ENCODE measurements around the gene CCDC187. TPM values are rescaled to one million over a fixed set of nuclear protein-coding genes. Genes with fewer than 3 reads are reported as not detected.

Gene CCDC187
- total RNA-seq, 1 donor from 2014 or later: not detected

DNA sequence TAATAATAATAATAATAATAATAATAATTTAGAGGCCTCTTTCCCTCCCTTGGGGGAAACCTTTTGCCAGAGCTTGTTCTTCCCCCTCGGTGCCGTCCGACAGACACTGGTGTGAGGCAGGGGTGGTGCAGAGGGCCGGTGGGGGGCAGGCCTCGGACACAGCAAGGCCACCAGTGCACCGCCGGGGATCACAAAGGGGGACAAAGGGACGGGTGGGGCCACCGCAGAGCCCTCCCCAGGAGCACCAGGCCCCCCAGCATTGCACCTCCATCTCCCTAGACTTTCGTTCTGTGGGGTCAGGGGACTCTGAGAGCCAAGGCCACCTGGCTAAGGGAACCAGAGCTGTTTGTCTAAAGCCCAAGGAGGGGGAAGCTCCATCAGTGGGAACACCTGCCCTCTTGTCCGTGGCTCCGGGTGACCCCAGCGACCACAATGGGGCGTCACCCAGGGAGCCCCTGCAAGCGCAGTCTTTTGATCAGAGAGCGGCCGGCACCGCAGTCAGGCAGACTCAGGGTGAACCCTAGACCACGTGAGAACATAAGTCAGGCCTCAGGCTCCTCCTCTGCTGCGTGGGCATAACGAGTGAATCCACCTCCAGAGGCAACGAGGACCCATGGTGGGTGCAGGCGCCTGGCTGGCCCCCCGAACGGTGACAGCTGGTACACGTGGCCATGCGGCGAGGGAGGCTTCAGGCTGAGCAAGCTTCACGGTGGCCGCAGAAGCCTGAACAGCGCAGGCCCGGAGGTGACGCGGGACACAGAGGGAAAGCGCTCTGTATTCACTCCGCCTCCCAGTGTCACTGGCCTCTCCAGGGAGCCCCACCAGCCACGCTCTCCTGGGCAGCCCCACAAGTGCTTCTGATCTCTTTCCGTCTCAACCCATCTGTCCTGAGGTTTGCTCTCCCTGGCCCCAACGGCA, 46.3 kb downstream of the CCDC187 start:
- no peak for DNase-seq (ENCODE audit: extremely low read depth, low read depth, low spot score)

DNA sequence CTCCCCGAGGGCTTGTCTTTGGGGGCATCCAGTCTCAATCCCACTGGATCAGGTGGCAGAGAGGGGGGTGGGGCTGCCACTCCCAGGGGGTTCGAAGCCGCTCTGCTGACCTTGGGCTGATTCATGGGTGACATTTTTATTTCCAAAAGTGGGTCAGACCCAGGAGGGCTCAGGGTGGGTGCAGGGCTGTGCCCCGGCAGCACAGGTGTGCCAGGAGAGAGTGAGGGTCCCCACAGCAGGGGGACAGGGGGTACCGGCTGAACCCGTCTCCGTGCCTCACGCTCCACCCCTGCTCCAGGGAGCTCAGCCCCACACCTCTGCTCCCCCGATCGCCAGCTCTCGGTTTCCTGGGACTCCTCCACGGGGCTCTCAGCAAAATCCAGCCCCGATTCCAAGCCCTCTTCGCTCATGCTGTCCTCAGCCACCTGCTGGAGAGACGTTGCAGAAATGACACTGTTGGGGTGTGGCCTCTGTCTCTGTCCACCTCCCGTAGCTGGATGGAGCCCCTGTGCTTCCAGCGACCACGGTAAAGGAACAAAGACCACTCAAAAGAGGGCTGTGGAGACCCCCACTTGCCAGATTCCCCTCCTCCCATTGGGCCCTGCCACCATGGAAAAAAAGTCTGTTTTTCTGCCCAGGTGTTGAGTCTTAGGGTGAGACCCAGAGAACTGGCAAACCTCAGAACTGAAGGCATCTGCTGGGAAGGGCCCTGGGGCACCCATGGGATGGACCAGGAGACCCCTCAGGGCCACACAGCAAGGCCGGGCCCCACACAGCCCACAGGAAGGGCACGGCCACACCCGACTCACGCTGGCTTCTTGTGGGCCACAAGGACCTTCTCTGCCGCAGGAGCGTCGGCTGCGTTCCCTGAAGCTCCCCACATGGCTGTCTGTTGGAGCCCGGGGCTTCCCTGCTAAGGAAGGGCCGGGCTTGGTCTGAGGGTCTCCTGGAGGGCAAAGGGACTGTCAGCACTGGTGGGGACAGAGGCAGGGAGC, 47.7 kb downstream of the CCDC187 start:
- no peak for DNase-seq (ENCODE audit: extremely low read depth, low read depth, low spot score)

DNA sequence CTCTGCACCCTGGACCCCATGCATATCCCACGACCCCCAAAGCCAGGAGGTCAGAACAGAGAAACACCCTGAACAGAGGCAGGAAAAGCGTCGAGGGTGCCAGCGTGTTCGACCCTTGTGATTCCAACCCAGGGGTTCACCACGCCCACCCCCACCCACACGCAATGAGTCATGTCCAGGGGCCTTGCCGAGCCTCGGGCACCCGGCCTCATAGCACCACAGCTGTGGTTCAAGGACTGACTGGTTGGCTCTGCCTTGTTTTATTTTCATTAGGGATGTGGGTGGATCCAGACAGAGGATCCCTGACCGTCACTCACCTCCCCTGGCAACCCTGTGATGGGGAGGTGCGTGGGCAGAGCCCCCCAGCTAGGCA, 48.7 kb downstream of the CCDC187 start:
- no peak for DNase-seq (ENCODE audit: extremely low read depth, low read depth, low spot score)

DNA sequence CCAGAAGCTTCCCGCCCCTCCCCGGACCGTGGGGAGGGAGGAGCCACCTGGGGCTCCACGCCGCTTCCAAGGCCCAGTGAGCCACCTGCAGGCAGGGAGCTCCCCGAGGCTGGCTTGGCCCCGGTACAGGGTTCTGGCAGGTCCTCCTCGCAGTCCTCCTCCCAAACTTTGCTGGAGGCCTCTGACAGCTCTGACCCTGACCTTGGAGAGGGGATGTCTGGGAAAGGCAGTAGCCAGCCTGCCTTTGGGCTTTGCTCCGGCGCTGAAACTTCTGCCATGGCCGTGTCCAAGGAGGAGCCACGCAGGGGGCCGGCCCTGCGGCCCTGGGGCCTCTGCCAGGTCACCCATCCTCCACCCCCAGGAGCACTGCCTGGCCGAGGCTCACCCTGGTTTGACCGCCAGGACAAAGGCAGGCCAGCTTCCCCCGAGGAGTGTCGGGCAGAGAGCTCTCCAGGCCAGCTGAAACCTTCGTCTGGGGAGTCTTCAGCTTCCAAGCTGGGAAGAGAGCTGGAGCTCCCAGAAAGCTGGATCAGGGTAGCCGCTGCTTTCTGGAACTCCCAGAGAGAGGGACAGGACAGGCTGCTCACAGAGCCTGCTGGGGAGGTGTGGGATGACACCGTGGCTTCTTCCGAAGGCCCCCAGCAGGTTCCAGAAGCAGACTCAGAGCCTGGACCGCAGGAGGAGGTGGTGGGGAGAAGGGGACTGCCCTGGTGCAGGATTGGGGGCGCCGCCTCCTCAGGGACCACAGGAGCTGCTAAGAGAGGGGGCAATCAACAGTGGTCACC, 49.3 kb downstream of the CCDC187 start:
- no peak for DNase-seq (ENCODE audit: extremely low read depth, low read depth, low spot score)

DNA sequence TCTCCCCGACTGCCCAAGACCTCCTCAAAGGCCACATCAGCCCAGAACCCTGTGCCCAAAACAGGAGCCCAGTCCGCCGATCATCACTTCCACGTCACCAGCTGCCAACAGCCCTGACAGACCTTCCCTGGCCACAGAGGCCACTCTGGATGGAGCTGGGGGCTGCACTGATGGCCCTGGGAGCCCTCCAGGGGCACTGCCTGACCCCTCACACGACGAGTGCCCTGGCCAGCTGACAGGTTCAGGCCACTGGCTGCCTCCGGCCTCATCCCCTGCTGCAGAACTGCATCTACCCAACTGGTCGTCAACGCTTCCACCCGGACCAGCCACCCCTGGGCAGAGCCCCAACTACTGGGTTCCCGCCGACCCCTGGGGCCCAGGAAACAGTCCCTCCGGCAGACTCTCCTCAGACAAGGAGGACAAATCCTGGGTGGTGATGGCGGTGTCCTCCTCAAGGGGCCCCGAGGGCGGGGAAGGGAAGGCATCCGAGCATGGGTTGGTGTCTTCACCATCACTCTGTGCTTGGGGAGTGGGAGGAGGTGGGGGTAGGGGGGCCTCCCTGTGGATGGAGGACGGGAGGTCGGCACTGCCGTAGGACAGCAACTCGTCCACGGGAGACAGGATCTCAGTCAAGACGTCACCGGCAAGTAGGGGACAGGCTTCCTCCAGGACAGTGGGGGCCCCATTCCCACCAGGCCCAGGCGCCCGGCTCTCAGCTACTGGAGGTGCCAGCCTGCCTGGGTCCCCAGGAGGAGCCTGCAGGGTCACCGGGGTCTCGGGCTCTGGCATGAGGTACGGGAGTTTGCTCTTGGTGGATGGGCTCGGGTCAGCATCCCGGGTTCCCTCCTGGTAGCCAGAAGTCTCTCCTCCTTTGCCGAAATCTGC, 50.4 kb downstream of the CCDC187 start:
- no peak for DNase-seq (ENCODE audit: extremely low read depth, low read depth, low spot score)

DNA sequence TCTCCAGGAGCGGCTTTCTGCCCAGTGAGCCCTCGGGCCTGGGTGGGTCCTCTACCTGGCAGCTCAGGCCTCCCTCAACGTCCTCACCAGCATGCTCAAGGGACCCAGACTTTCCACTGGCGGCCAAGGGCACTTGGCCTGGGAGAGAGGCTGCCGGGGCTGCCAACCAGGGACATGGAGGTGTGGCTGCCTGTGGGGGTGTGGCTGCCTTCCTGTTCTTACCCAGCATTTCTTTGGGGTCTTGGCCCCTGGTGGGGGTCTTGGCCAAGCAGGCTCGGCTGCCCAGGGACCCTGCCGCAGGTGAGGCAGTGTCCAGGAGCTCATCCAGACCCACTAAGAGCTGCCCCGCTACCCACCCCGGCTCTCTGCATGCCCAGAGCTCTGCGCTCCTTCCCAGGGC, 51.0 kb downstream of the CCDC187 start:
- DNase-seq (ENCODE audit: extremely low read depth, low read depth, low spot score): no peak

DNA sequence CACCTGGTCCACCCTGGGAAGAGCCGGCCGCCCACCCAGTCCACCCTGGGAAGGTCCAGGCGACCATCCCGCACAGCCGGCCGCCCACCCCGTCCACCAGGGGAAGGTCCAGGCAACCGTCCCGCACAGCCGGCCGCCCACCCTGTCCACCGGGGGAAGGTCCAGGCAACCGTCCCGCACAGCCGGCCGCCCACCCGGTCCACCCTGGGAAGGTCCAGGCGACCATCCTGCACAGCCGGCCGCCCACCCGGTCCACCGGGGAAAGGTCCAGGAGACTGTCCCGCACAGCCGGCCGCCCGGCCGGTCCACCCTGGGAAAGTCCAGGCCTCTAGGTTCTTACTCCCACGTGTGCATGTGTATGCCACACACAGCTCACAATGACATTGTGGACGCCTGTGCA, 51.6 kb downstream of the CCDC187 start:
- DNase-seq (ENCODE audit: extremely low read depth, low read depth, low spot score): no peak

DNA sequence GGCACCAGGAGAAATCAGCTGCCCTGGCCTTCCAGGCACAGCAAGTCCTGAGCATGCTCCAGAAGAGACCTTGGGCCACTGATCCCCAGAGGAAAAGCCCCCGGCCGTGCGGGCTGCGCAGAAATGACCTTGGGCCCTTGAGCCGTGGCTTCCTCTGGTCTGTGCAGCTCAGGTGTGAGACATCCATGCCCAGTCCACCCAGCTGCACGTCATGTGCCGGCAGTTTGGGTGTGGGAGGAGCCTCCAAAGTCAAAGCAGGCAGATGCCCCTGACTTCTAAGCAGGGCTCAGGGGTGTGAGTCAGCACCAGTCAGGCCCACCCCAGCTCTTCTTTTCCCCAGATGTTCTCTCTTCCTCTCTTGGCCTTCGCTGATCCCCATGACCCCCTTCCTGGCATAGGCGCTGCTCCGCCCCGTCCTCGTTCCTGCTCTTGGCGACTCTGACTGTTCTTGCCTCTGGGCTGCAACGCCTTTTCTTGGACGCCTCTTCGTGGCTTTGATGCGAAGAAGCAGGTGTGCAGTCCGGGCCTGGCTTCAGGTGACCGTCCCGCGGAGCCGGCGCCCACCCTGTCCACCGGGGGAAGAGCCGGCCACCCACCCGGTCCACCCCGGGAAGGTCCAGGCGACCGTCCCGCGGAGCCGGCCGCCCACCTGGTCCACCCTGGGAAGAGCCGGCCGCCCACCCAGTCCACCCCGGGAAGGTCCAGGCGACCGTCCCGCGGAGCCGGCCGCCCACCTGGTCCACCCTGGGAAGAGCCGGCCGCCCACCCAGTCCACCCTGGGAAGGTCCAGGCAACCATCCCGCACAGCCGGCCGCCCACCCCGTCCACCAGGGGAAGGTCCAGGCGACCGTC, 52.4 kb downstream of the CCDC187 start:
- DNase-seq (ENCODE audit: extremely low read depth, low read depth, low spot score): no peak

DNA sequence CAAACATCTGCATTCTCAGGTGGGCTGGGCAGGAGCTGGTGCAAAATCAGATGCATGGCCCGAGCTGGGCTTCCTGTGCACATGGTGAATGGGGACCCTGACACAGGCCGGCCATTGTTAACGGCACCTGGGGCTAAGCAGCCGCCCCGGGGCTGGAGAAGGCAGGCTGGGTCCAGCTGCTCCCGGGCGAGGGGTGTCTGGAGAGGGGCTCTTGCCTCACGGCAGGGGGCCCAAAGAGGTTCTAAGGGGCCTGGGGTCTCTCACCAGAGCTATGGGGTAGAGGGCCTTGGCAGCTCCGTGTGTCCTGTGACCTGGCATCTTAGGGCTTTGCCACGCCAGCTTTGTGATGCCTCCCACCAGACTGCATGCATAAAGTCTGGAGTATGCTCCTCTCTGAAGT, 53.2 kb downstream of the CCDC187 start:
- no peak for DNase-seq (ENCODE audit: extremely low read depth, low read depth, low spot score)

DNA sequence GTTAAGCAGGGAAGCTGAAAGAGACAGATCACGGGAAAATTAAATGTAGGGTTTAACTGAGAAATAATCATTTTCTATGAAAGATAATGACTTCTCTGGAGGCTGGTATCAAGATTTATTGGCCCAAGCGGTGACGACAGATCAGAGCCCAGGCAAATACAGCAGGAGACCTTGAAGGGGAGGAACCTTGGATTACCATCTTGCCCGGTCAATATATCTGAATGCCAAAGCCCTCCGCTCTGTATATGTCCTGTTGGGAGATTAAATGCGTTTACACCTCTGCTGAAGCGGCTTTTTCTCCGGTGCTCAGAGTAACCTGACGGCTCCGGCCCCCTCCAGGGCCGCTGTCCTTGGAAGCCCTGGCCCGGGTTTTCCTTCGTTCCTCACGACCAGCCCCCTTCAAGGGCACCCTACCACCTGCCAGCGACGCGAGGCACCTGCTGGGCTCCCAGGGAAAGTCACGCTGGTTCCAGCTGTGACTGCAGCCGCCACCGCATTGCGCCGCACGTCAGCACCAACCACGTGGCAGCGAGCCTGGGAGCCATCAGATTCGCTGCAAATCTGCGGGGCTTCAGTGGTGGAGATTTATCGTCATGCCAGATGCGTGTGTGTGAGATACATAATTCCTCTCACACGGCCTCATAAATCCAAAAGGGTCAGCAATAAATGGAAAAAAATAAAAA, 53.9 kb downstream of the CCDC187 start:
- DNase-seq (ENCODE audit: extremely low read depth, low read depth, low spot score): no peak

DNA sequence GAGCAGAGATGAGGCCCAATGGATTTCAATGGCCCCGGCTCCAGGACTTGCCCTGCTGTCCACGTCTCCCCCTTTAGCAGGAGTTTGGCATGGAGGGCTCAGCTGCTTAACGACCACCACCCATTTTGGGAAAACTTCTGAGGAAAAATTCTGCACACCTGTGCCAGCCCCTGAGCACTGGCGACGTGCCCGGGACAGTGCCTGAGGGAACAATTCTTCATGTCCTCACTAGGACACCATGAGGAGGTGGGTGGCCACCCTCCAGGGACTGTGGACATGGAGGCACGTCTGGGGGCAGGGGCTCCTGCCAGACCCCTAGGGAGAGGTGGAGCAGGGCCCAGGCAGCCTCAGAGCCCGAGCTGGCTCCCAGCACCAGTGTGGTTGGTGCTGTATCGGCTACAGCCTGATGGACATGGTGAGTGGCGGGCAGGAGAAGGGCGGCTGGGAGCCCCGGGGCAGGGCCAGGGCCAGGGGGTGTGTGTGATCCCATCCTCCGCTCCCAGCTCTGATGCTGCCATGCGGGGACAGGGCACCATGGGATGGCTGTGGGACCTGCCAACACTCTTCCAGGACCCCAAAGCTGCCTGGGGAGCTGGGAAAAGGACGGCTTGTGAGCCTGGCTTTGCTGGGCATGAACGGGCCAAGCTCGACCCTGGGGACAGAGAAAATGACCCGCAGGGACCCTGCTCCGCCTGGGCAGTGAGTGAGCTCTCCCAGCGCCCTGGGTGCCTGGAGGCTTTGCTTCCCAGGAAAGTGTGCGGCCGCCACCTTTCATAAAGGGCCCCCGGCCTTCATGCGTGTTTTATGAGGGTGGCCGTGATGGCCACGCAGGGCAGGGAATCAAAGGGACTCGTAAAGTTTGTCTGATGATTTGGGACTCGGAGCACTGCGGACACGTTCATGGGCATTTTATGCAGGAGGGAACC, 54.7 kb downstream of the CCDC187 start:
- no peak for DNase-seq (ENCODE audit: extremely low read depth, low read depth, low spot score)

DNA sequence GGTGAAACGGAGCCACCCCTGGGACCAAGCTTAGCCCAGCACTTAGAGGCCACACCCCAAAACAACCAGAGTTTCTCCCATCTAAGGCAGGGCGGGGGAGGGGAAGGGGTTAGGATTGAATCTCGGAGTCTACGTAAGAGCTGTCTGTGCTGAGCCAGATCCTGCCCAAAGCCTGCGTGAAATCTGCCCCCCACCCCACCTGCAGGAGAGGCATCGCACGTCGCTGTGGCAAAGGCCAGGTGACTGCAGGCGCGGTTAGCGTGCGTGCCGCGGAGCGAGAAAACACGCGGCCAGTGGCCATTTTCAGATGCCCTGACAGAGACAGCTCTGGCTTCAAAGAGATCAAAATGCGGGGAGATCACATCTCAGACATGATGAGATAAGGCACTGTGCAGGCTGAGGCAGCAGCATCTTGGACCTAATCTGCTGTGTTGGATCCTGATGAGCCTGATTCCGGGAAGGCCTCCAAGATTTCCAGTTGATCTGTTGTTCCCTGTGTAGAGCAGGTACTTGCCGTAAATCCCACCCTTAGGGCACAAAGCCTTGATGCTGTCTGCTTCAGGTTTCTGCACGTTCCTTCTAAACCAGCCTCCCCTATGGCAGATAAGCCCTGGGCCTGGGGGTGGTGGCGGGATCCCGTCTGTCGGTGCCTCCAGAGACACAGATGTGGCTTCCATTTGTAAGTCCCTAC, 55.8 kb downstream of the CCDC187 start:
- DNase-seq (ENCODE audit: extremely low read depth, low read depth, low spot score): no peak

DNA sequence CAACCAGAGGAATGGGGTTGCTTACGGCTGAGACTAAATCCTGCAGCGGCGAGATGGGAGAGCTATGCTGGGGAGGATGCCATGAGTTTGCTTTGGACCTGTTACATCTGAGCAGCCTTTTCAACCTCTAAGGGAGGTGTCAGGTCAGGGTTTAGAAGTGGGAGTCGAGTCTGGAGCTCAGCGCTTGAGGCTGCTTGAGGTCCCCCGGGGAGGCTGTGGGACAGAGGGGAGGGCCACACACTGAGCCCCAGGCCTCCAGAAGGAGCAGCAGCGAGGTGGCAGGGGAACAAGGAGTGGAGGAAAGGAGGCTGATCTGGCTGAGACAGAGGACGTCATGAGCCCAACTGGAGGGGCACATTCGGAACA, 56.4 kb downstream of the CCDC187 start:
- DNase-seq (ENCODE audit: extremely low read depth, low read depth, low spot score): no peak

DNA sequence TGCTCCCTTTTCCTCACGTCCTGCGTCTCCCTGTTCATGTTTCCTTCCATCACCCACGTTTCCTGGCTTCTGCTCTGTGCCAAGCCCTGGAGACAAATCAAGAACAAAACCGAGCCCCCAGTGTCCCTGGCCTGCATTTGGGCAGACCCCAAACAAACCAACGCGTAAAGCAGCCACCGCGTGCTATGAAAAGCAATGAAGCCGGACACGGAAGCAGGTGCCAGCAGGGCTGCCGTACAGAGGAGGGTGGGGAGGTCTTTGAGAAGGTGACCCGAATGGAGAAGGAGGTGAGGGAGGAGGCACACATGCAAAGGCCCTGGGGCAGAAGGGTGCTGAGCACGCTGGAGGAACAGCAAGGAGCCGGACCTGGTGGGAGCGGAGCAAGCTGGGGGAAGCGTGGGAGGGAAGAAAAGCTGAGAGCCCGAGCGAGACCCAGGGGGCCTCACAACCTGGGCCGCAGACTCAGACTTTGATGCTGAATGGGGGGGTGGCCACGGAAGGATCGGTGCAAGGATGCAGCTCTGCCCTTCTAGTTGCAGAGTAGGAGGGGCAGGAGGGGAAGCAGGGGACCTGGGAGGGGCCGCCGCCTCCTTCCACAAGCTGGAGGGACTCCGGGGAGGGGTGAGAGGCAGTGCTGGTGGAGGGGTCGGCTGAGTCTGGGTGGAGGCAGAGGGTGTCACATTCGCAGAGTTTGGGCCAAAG, 56.9 kb downstream of the CCDC187 start:
- DNase-seq (ENCODE audit: extremely low read depth, low read depth, low spot score): no peak

DNA sequence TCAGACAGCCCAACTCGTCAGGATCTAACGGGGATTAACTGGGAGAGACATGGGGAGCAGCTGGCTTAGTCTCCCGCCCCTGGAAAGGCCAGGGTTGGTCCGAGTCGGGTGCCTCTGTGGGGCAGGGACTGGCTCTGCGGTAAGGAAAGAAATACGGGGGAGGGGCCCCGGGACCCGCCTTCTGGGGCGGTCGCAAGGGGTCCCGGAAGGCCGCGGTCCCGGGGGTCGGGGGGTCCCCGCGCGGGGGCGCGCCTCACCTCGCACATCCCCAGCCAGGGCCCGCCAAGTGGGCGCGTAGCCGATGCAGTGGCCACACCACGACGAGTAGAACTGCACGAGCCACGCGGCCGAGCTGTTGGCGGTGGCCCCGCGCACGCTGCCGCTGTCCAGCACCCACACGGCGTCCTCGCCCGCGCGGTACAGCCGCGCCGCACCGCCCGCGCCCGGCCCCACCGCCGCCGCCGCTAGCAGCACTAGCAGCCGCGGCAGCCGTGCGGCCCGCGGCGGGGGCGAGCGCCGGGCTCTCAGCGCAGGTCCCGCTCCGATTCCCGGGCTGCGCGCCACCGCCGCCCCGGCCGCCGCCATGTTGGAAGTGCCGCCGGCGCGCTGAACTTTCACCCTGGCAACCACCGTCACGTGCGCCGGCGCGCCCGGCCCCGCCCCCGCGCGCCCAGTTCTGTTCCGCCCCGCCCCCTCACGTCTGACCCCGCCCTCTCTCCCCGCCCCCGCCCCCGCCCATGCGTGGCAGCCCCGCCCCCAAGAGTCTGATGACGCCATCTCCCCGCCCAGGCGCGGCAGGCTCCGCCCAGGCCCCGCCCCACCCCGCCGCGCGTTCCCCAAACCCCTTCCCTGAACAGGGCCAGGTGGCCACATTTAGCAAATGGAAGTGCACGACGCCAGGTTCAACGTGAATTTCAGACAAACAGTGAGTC, 58.4 kb downstream of the CCDC187 start, which contains the start of gene QSOX2:
Gene QSOX2, minus strand, starts transcription at position 594 of the 932 bp plus-strand sequence. Its CDS starts 9 bp downstream, at position 585.
- no peak for DNase-seq (ENCODE audit: extremely low read depth, low read depth, low spot score)

All from glomerular endothelial cell (primary cell).